Panc1 (cell line): ENCODE data around the gene LRRC9. TPM values are rescaled to one million over a fixed set of nuclear protein-coding genes. Genes with fewer than 3 reads are reported as not detected.

Experiments used
- ATAC-seq: fragments of 200-7000 bp; cut with Tn5 transposase; 2 replicates; pipeline ENCODE4 v1.9.1; 2020; ENCODE audit warnings: mild to moderate bottlenecking, moderate library complexity
- BruUV-seq: library from RNA; stranded (reverse); fragments of 400-500 nt; replicated peaks from 2 replicates; lab custom pipeline; 2021; lab: Mats Ljungman, UMichigan
- CTCF ChIA-PET: fragments of 300-600 bp; sonication (Branson Sonifier 250); formaldehyde crosslinking; loops from one replicate; lab custom pipeline; 2022; ENCODE audit warnings: antibody characterized with exemption; lab: Charles Lee
- POLR2A ChIA-PET: fragments of 300-600 bp; sonication (Branson Sonifier 250); formaldehyde crosslinking; loops from one replicate; lab custom pipeline; 2022; ENCODE audit warnings: antibody characterized with exemption; lab: Charles Lee
- DNase-seq: peaks from one replicate; pipeline ENCODE4 v3.0.0-alpha.2; 2010; ENCODE audit warnings: low read depth, low spot score
- H3K27ac ChIP-seq: 2 replicates; pipeline ENCODE4 v1.5.1; 2011; ENCODE audit warnings: mild to moderate bottlenecking, low read length, inconsistent platforms
- H3K27me3 ChIP-seq: fragments of 200-500 bp; sonication (Bioruptor generic); 2 replicates; pipeline ENCODE4 v1.6.0; 2014; ENCODE audit warnings: low read length, inconsistent platforms; ENCODE audit not compliant: control insufficient read depth, insufficient read depth
- H3K36me3 ChIP-seq: fragments of 200-500 bp; sonication (Bioruptor generic); 2 replicates; pipeline ENCODE4 v1.5.1; 2014; ENCODE audit warnings: inconsistent platforms, mild to moderate bottlenecking, low read length, moderate library complexity; ENCODE audit not compliant: control insufficient read depth, insufficient read depth
- H3K4me1 ChIP-seq: 2 replicates; pipeline ENCODE4 v1.5.1; 2011; ENCODE audit warnings: inconsistent platforms, mild to moderate bottlenecking, low read length, moderate library complexity; ENCODE audit not compliant: control insufficient read depth, insufficient read depth
- H3K4me3 ChIP-seq, 2 experiments: 2 replicates each; pipeline ENCODE4 v1.5.1; 2011 to 2012; ENCODE audit warnings: low read depth in 2 of 2, low read length in 2 of 2, mild to moderate bottlenecking in 2 of 2, inconsistent platforms in 1 of 2, moderate library complexity in 1 of 2
- H3K9me3 ChIP-seq: fragments of 200-500 bp; sonication (Bioruptor generic); 2 replicates; pipeline ENCODE4 v1.5.1; 2014; ENCODE audit warnings: low read depth, mild to moderate bottlenecking, inconsistent platforms, low read length, moderate library complexity; ENCODE audit not compliant: control insufficient read depth, insufficient read depth
- CTCF ChIP-seq: fragments of 450-650 bp; IDR thresholded peaks from 2 replicates; pipeline ENCODE4 v1.5.1; 2017; ENCODE audit warnings: mild to moderate bottlenecking
- POLR2AphosphoS5 ChIP-seq: IDR thresholded peaks from 2 replicates; pipeline ENCODE4 v1.6.1; 2012; ENCODE audit warnings: mild to moderate bottlenecking, low read depth, low read length, moderate library complexity
- REST ChIP-seq, 2 experiments: IDR thresholded peaks; 2 replicates each; pipeline ENCODE4 v1.6.1; 2011 to 2012; ENCODE audit warnings: low read depth in 2 of 2, control low read depth in 1 of 2, low read length in 1 of 2, mild to moderate bottlenecking in 1 of 2, moderate library complexity in 1 of 2; ENCODE audit not compliant: insufficient read depth in 1 of 2
- SIN3A ChIP-seq: IDR thresholded peaks from 2 replicates; pipeline ENCODE4 v1.6.1; 2012; ENCODE audit warnings: low read depth, mild to moderate bottlenecking, low read length, moderate library complexity, borderline replicate concordance; ENCODE audit not compliant: insufficient read depth
- TCF7L2 ChIP-seq: IDR thresholded peaks from 2 replicates; pipeline ENCODE4 v1.6.1; 2011; ENCODE audit warnings: mild to moderate bottlenecking, low read depth, low read length, inconsistent platforms
- in situ Hi-C: cut with HindIII; loops from 2 replicates; pipeline ENCODE4 v1.10.0; 2016; ENCODE audit warnings: low sequenced_read_pairs, low pct_unique_long_range_greater_than_20kb
- intact Hi-C: fragments of 100-400 bp; cut with micrococcal nuclease; formaldehyde crosslinking; loops from one replicate; pipeline ENCODE4 v1.10.0; 2022; ENCODE audit not compliant: unreplicated experiment
- total RNA-seq: library from RNA; stranded (reverse); gene quantifications from one replicate; pipeline ENCODE4 v1.2.1, GENCODE V29; 2021; ENCODE audit not compliant: unreplicated experiment

LRRC9 gene
- total RNA-seq, 1 experiment from 2014 or later = not detected

GRCh38 chr14:59920378-59920683 is 387 bp downstream of the LRRC9 start:
- no peaks in the 10 kb centered on the region for H3K9me3 ChIP-seq
- in situ Hi-C loops (no loop called here), intact Hi-C loops (no loop called here)
- no peak for TF ChIP-seq POLR2AphosphoS5
- no peak for TF ChIP-seq TCF7L2
- TF ChIP-seq REST (IDR thresholded peaks at IDR 0.05; ENCODE audit: insufficient read depth in 1 of 2, low read depth in 2 of 2, low read length in 1 of 2) = no peak
- no peak for TF ChIP-seq SIN3A
- no peak for TF ChIP-seq CTCF
- H3K36me3 ChIP-seq = no peaks in the 10 kb centered on the region
- ChIA-PET CTCF (no interaction called here), POLR2A (no interaction called here)
- no TSS peak for BruUV-seq
- H3K27ac ChIP-seq = no peak overlapping the region
- H3K27me3 ChIP-seq = peaks cover 6% of the 10 kb centered on the region; the same call in 1 of the 2 replicates
- H3K4me1 ChIP-seq = no peaks in the 10 kb centered on the region
- ATAC-seq = no peak
- H3K4me3 ChIP-seq = no peak overlapping the region
- DNase-seq = no peak

- Histone ChIP-seq H3K27ac (no peak overlapping the region), H3K36me3 (no peaks in the 10 kb centered on the region; the same call in 1 of the 2 replicates), H3K4me3 (no peak overlapping the region), H3K27me3 (no peaks in the 10 kb centered on the region; the same call in 1 of the 2 replicates), H3K9me3 (no peaks in the 10 kb centered on the region), H3K4me1 (no peaks in the 10 kb centered on the region)
- ChIA-PET CTCF (no interaction called here), POLR2A (no interaction called here)
- BruUV-seq = no TSS peak
- ATAC-seq (no peak), DNase-seq (no peak)
- intact Hi-C loops (no loop called here), in situ Hi-C loops (no loop called here)
- TF ChIP-seq REST (IDR thresholded peaks at IDR 0.05; ENCODE audit: insufficient read depth in 1 of 2, low read depth in 2 of 2, low read length in 1 of 2) = no peak
- no peak for TF ChIP-seq SIN3A
- TF ChIP-seq POLR2AphosphoS5 = no peak
- no peak for TF ChIP-seq TCF7L2
- TF ChIP-seq CTCF = no peak
Measured at GRCh38 chr14:59925797-59926196, 5.9 kb downstream of the LRRC9 start.
